ENCODE results near the gene SLC35A4. TPM values are rescaled to one million over a fixed set of nuclear protein-coding genes. Genes with fewer than 3 reads are reported as not detected.

SLC35A4 gene
- total and polyA plus RNA-seq, 2 of the 13 experiments (the other 11 are each of a cell fraction or from before 2014, with no cell fraction given), result 0.71 to 4.0 TPM

- no peaks in the 10 kb centered on the region for H3K36me3 ChIP-seq (replicated peaks in 1 of 2; ENCODE audit: control insufficient read depth in 1 of 2, insufficient read depth in 2 of 2, low read length in 2 of 2)
- TF ChIP-seq ZKSCAN1 (IDR thresholded peaks at IDR 0.05; ENCODE audit: low read length) (peak; percentile 80), HNF4A (CRISPR knock-in tag; IDR thresholded peaks at IDR 0.05) (0 out of 2 replicates have a peak, but pooled peaks have one; percentile 16), FOXJ3 (CRISPR knock-in tag; IDR thresholded peaks at IDR 0.05; ENCODE audit: borderline replicate concordance) (no peak)
- H3K4me2 ChIP-seq (ENCODE audit: low read depth, low read length), result no peak overlapping the region
- H3K4me1 ChIP-seq (ENCODE audit: insufficient read depth, low read length), result peaks cover 34% of the 10 kb centered on the region
- no peaks in the 10 kb centered on the region for H3K9me3 ChIP-seq (ENCODE audit: low read length)
- ATAC-seq, result no peak
- in situ Hi-C loops (cut with HindIII; ENCODE audit: extremely low pct_ligation_motif_present, low pct_unique_long_range_greater_than_20kb) (no loop called here), intact Hi-C loops (cut with micrococcal nuclease; ENCODE audit: unreplicated experiment) (no loop called here)
- FAIRE-seq, result no peak
- BruUV-seq (replicated peaks), result no TSS peak
- H2AFZ ChIP-seq (ENCODE audit: low read length), result no peak overlapping the region
- no peak overlapping the region for H3K9ac ChIP-seq (ENCODE audit: insufficient read depth, low read depth, low read length)
- H3K4me3 ChIP-seq (replicated peaks in 1 of 3; ENCODE audit: insufficient read depth in 1 of 3, low read depth in 2 of 3, low read length in 3 of 3), result no peak overlapping the region
- H3K27ac ChIP-seq (ENCODE audit: extremely low read length, insufficient read depth, low read length), result no peak overlapping the region
- H3K27me3 ChIP-seq (ENCODE audit: control insufficient read depth in 1 of 2, insufficient read depth in 2 of 2, low read length in 2 of 2), result no peaks in the 10 kb centered on the region
- no peaks in the 10 kb centered on the region for H3K79me2 ChIP-seq (ENCODE audit: insufficient read depth, low read length)
- POLR2A ChIA-PET, result no interaction called here
- WGBS (ENCODE audit: low lambda C conversion rate), result 23% methylated on average over 1 of the region's 1 CpG
- CTCF ChIA-PET (ENCODE audit: low intra/inter-chr PET ratio, low total read pairs), result no interaction called here
- no peaks in the 10 kb centered on the region for H4K20me1 ChIP-seq (ENCODE audit: insufficient read depth, low read length)
- DNase-seq (ENCODE audit: low spot score), result no peak
These were observed 5.9 kb downstream of the SLC35A4 start for GRCh38 chr5:140570488-140570887.

- DNase-seq (ENCODE audit: low spot score) (no peak), FAIRE-seq (no peak), ATAC-seq (no peak)
- no peak overlapping the region for H3K9ac ChIP-seq (ENCODE audit: insufficient read depth, low read depth, low read length)
- in situ Hi-C loops (cut with HindIII; ENCODE audit: extremely low pct_ligation_motif_present, low pct_unique_long_range_greater_than_20kb) (no loop called here), intact Hi-C loops (cut with micrococcal nuclease; ENCODE audit: unreplicated experiment) (no loop called here)
- ChIA-PET CTCF (ENCODE audit: low intra/inter-chr PET ratio, low total read pairs) (no interaction called here), POLR2A (no interaction called here)
- no peak overlapping the region for H2AFZ ChIP-seq (ENCODE audit: low read length)
- no peaks in the 10 kb centered on the region for H3K79me2 ChIP-seq (ENCODE audit: insufficient read depth, low read length)
- no peaks in the 10 kb centered on the region for H3K36me3 ChIP-seq (replicated peaks in 1 of 2; ENCODE audit: control insufficient read depth in 1 of 2, insufficient read depth in 2 of 2, low read length in 2 of 2)
- 64% methylated on average over 5 of the region's 5 CpGs for WGBS (ENCODE audit: low lambda C conversion rate)
- no peak overlapping the region for H3K27ac ChIP-seq (ENCODE audit: extremely low read length, insufficient read depth, low read length)
- no peak overlapping the region for H3K4me2 ChIP-seq (ENCODE audit: low read depth, low read length)
- peaks cover 36% of the 10 kb centered on the region for H3K4me1 ChIP-seq (ENCODE audit: insufficient read depth, low read length)
- no peaks in the 10 kb centered on the region for H3K27me3 ChIP-seq (ENCODE audit: control insufficient read depth in 1 of 2, insufficient read depth in 2 of 2, low read length in 2 of 2)
- H3K4me3 ChIP-seq (replicated peaks in 1 of 3; ENCODE audit: insufficient read depth in 1 of 3, low read depth in 2 of 3, low read length in 3 of 3), result no peak overlapping the region
- H4K20me1 ChIP-seq (ENCODE audit: insufficient read depth, low read length), result no peaks in the 10 kb centered on the region
- no TSS peak for BruUV-seq (replicated peaks)
- no peaks in the 10 kb centered on the region for H3K9me3 ChIP-seq (ENCODE audit: low read length)
- no peak for TF ChIP-seq ZNF530 (CRISPR knock-in tag; IDR thresholded peaks at IDR 0.05; ENCODE audit: low read depth)
- no peak for TF ChIP-seq JUND (CRISPR knock-in tag; IDR thresholded peaks at IDR 0.05)
- TF ChIP-seq TFE3 (CRISPR knock-in tag; IDR thresholded peaks at IDR 0.05), result no peak
- no peak for TF ChIP-seq DNMT3B (CRISPR knock-in tag; conservative IDR thresholded peaks at IDR 0.05)
- no peak for TF ChIP-seq RNF219 (CRISPR knock-in tag; IDR thresholded peaks at IDR 0.05)
- TF ChIP-seq HIC2 (CRISPR knock-in tag; IDR thresholded peaks at IDR 0.05; ENCODE audit: low read depth), result no peak
- TF ChIP-seq ZNF883 (CRISPR knock-in tag; IDR thresholded peaks at IDR 0.05; ENCODE audit: not compliant biosample characterization), result no peak
- TF ChIP-seq ZNF597 (CRISPR knock-in tag; IDR thresholded peaks at IDR 0.05), result no peak
- TF ChIP-seq SOX13 (IDR thresholded peaks at IDR 0.05), result no peak
- TF ChIP-seq SOX13 (CRISPR knock-in tag; conservative IDR thresholded peaks at IDR 0.05 in 1 of 2, IDR thresholded peaks at IDR 0.05 in 1 of 2), result no peak
These were observed 6.5 kb downstream of the SLC35A4 start for GRCh38 chr5:140571105-140571504.

Measured in HepG2 (cell line).